H9 (cell line): ENCODE results near the gene ZNF611. TPM values are rescaled to one million over a fixed set of nuclear protein-coding genes. Genes with fewer than 3 reads are reported as not detected.
A peak's percentile ranks its signal among the peaks of the same experiment; 100 is the strongest.
"Not testable (repeated sequence)": the region's sequence is repeated elsewhere in the genome, so short reads cannot be mapped to it uniquely, and the experiment has no call there.

ENCODE experiments used
- DNase-seq: peaks from one replicate; pipeline ENCODE4 v3.0.0-alpha.2; 2017
- H2AFZ ChIP-seq: one replicate; pipeline ENCODE4 v1.6.1; 2013; ENCODE audit warnings: mild to moderate bottlenecking, low read length, control low read depth, moderate library complexity
- H2AK5ac ChIP-seq: 2 replicates; pipeline ENCODE4 v1.6.1; 2013; ENCODE audit warnings: low read length, control low read depth, mixed read lengths; ENCODE audit not compliant: insufficient read length
- H2BK120ac ChIP-seq: one replicate; pipeline ENCODE4 v1.6.1; 2013; ENCODE audit warnings: low read depth, mild to moderate bottlenecking, low read length, control low read depth, inconsistent platforms; ENCODE audit not compliant: poor library complexity, severe bottlenecking
- H2BK12ac ChIP-seq: 2 replicates; pipeline ENCODE4 v1.6.1; 2013; ENCODE audit warnings: low read length, control low read depth, mixed read lengths, low read depth; ENCODE audit not compliant: insufficient read length
- H2BK15ac ChIP-seq: 2 replicates; pipeline ENCODE4 v1.6.1; 2013; ENCODE audit warnings: low read depth, low read length, control low read depth
- H2BK20ac ChIP-seq: one replicate; pipeline ENCODE4 v1.6.1; 2013; ENCODE audit warnings: low read depth, mild to moderate bottlenecking, low read length, control low read depth, inconsistent platforms; ENCODE audit not compliant: poor library complexity, severe bottlenecking
- H2BK5ac ChIP-seq: 2 replicates; pipeline ENCODE4 v1.6.1; 2013; ENCODE audit warnings: low read length, control low read depth, mixed read lengths; ENCODE audit not compliant: insufficient read length
- H3K14ac ChIP-seq: 2 replicates; pipeline ENCODE4 v1.6.1; 2013; ENCODE audit warnings: low read length, control low read depth; ENCODE audit not compliant: insufficient read depth
- H3K18ac ChIP-seq: 2 replicates; pipeline ENCODE4 v1.6.1; 2013; ENCODE audit warnings: low read depth, mild to moderate bottlenecking, mixed read lengths, low read length, control low read depth; ENCODE audit not compliant: insufficient read length
- H3K23ac ChIP-seq: 2 replicates; pipeline ENCODE4 v1.6.1; 2013; ENCODE audit warnings: low read length, control low read depth, mixed read lengths, low read depth; ENCODE audit not compliant: insufficient read length
- H3K23me2 ChIP-seq: 2 replicates; pipeline ENCODE4 v1.6.1; 2013; ENCODE audit warnings: low read depth, mild to moderate bottlenecking, mixed read lengths, low read length, control low read depth; ENCODE audit not compliant: insufficient read length, poor library complexity, severe bottlenecking
- H3K27ac ChIP-seq: 2 replicates; pipeline ENCODE4 v1.5.1; 2013; ENCODE audit warnings: low read length, control low read depth, mixed read lengths, low read depth; ENCODE audit not compliant: insufficient read length
- H3K27me3 ChIP-seq: 2 replicates; pipeline ENCODE4 v1.6.1; 2013; ENCODE audit warnings: low read length, control low read depth, inconsistent platforms; ENCODE audit not compliant: insufficient read depth
- H3K4ac ChIP-seq: 2 replicates; pipeline ENCODE4 v1.6.1; 2013; ENCODE audit warnings: low read depth, mild to moderate bottlenecking, control low read depth, inconsistent platforms, low read length, moderate library complexity
- H3K4me1 ChIP-seq: 2 replicates; pipeline ENCODE4 v1.6.1; 2013; ENCODE audit warnings: low read length, control low read depth, inconsistent platforms; ENCODE audit not compliant: insufficient read depth
- H3K4me2 ChIP-seq: 2 replicates; pipeline ENCODE4 v1.6.1; 2013; ENCODE audit warnings: low read length, control low read depth, mixed read lengths; ENCODE audit not compliant: insufficient read length, insufficient read depth
- H3K56ac ChIP-seq: 2 replicates; pipeline ENCODE4 v1.6.1; 2013; ENCODE audit warnings: low read depth, mild to moderate bottlenecking, mixed read lengths, low read length, control low read depth; ENCODE audit not compliant: insufficient read length
- H3K79me1 ChIP-seq: 2 replicates; pipeline ENCODE4 v1.6.1; 2013; ENCODE audit warnings: low read depth, mild to moderate bottlenecking, moderate library complexity, low read length, control low read depth, inconsistent platforms; ENCODE audit not compliant: insufficient read depth, poor library complexity, severe bottlenecking
- H3K79me2 ChIP-seq: 2 replicates; pipeline ENCODE4 v1.6.1; 2013; ENCODE audit warnings: low read length, control low read depth, inconsistent platforms; ENCODE audit not compliant: insufficient read depth
- H3K9ac ChIP-seq: 2 replicates; pipeline ENCODE4 v1.6.1; 2013; ENCODE audit warnings: low read length, control low read depth, mixed read lengths; ENCODE audit not compliant: insufficient read length; ENCODE audit errors: extremely low read depth
- H3K9me3 ChIP-seq: one replicate; pipeline ENCODE4 v1.6.1; 2013; ENCODE audit warnings: low read depth, low read length, inconsistent platforms; ENCODE audit not compliant: control insufficient read depth
- H3T11ph ChIP-seq: one replicate; pipeline ENCODE4 v1.6.1; 2013; ENCODE audit warnings: mild to moderate bottlenecking, low read length, control low read depth, inconsistent platforms
- H4K20me1 ChIP-seq: one replicate; pipeline ENCODE4 v1.6.1; 2013; ENCODE audit not compliant: control insufficient read depth, insufficient read length, insufficient read depth
- H4K5ac ChIP-seq: 2 replicates; pipeline ENCODE4 v1.6.1; 2013; ENCODE audit warnings: low read depth, mild to moderate bottlenecking, mixed read lengths, low read length, control low read depth; ENCODE audit not compliant: insufficient read length
- H4K8ac ChIP-seq: replicated peaks from 2 replicates; pipeline ENCODE4 v1.6.1; 2013; ENCODE audit warnings: low read length, control low read depth, mixed read lengths, low read depth; ENCODE audit not compliant: insufficient read length
- H4K91ac ChIP-seq: 2 replicates; pipeline ENCODE4 v1.6.1; 2013; ENCODE audit warnings: low read depth, mild to moderate bottlenecking, moderate library complexity, mixed read lengths, low read length, control low read depth; ENCODE audit not compliant: insufficient read length
- H3K27ac Mint-ChIP-seq, 3 experiments: 2 replicates in 2 of 3; 3 replicates in 1 of 3; pipeline ENCODE4 v1.8.0; 2020 to 2021; ENCODE audit warnings: mixed read lengths in 3 of 3, mild to moderate bottlenecking in 1 of 3, moderate library complexity in 1 of 3
- H3K27me3 Mint-ChIP-seq: 2 replicates; pipeline ENCODE4 v1.8.0; 2021; ENCODE audit warnings: low read depth, mild to moderate bottlenecking, moderate library complexity, mixed read lengths
- H3K36me3 Mint-ChIP-seq, 3 experiments: 2 replicates in 2 of 3; 3 replicates in 1 of 3; pipeline ENCODE4 v1.8.0; 2020 to 2021; ENCODE audit warnings: low read depth in 3 of 3, mixed read lengths in 3 of 3; ENCODE audit not compliant: insufficient read depth in 1 of 3
- H3K4me1 Mint-ChIP-seq, 2 experiments: 2 replicates each; pipeline ENCODE4 v1.8.0; 2020; ENCODE audit warnings: mixed read lengths in 2 of 2
- H3K4me3 Mint-ChIP-seq, 2 experiments: 2 replicates in 1 of 2; 3 replicates in 1 of 2; pipeline ENCODE4 v1.8.0; 2020 to 2021; ENCODE audit warnings: mild to moderate bottlenecking in 2 of 2, mixed read lengths in 2 of 2, moderate library complexity in 1 of 2
- H3K9me3 Mint-ChIP-seq, 2 experiments: 2 replicates in 1 of 2; 3 replicates in 1 of 2; pipeline ENCODE4 v1.8.0; 2020; ENCODE audit warnings: mild to moderate bottlenecking in 2 of 2, mixed read lengths in 2 of 2, moderate library complexity in 1 of 2
- WGBS: extraction: QIAGEN DNeasy Blood & Tissue Kit; methylation state at CpG from one replicate; pipeline ENCODE4 v1.1.7; 2013; ENCODE audit warnings: missing lambda C conversion rate, low lambda C conversion rate, mixed read lengths; ENCODE audit not compliant: insufficient read length; ENCODE audit errors: extremely low coverage; 5-methylcytosine and 5-hydroxymethylcytosine counted together
- long read RNA-seq: library from polyadenylated mRNA; unstranded; transcript quantifications from one replicate; pipeline ENCODE4 v2.0.0, GENCODE V29; 2020
- total RNA-seq: library from RNA; stranded (reverse); gene quantifications from 2 replicates; pipeline ENCODE4 v1.2.1, GENCODE V29; 2021
- TF ChIP-seq, protein P1 (sequence below): fragments of 200-600 bp; sonication (generic); conservative IDR thresholded peaks from 3 replicates; pipeline ENCODE4 v1.8.0; 2021; ENCODE audit warnings: antibody characterized with exemption, mild to moderate bottlenecking

Gene ZNF611
- total RNA-seq: 25.1 and 25.6 TPM in 2 replicates
- long read RNA-seq, full-length matches to known transcripts: 15 of 42 reads
- long read RNA-seq, partial matches to known transcripts: 2 of 42 reads
- long read RNA-seq, other reads (novel, unspliced or antisense): 25 of 42 reads

DNA sequence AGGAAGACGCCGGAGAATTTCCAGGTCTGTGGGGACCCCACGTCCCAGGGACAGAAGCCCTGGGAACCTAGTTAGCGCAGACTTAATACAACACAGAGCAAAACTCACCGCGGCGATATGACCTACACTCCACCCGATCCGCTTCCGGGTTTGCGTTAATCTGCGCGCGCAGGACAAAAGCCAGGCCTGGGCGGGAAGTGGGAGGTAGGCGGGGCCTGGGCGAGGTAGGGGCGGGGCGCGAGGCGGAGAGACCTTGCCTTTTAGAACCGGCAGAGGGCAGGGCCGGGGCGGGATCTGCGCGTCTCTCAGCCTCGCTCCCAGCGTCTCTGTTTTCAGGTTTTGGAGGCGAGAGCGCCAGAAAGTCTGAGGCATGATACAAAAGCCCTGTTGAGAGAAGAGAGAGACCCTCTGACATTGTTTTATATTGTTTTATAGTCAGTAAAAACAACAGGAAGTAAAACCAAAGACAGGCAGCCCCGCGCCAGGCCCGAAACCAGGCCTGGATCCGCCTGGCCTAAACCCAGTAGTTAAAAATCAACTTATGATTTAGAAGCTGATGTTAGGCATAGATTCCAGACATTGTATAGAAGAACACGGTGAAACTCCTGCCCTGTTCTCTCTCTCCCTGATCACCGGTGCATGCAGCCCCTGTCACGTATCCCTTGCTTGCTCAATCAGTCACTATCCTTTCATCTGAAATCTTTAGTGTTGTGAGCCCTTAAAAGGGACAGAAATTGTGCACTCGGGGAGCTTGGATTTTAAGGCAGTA is at the start of gene ZNF611:
Gene ZNF611 (minus strand): TSS at position 152 of the 769 bp plus-strand sequence. CDS start 19,150 bp downstream, outside the sequence.
- Histone ChIP-seq H4K5ac (no peak within 1 kb of the TSS), H3K79me1 (no peaks in the 10 kb centered on the region), H3K18ac (peak within 1 kb of the TSS; percentile 48), H2BK15ac (no peak within 1 kb of the TSS), H3T11ph (no peak within 1 kb of the TSS), H3K27me3 (no peaks in the 10 kb centered on the region; the same call in 1 of the 2 replicates), H3K23ac (no peak within 1 kb of the TSS), H2AFZ (no peak within 1 kb of the TSS), H2BK12ac (no peak within 1 kb of the TSS), H3K4me1 (no peaks in the 10 kb centered on the region), H4K91ac (no peak within 1 kb of the TSS), H3K4me2 (peak within 1 kb of the TSS; percentile 53), H2BK120ac (no peak within 1 kb of the TSS), H3K56ac (no peak within 1 kb of the TSS), H3K23me2 (peaks cover 5% of the 10 kb centered on the region), H3K9me3 (no peaks in the 10 kb centered on the region), H4K8ac (no peak within 1 kb of the TSS), H3K79me2 (no peaks in the 10 kb centered on the region), H3K27ac (peak within 1 kb of the TSS; percentile 65), H2BK5ac (no peak within 1 kb of the TSS), H2AK5ac (no peak within 1 kb of the TSS), H3K9ac (peak within 1 kb of the TSS; percentile 73), H3K4ac (no peak within 1 kb of the TSS), H4K20me1 (no peaks in the 10 kb centered on the region), H3K14ac (peak within 1 kb of the TSS; percentile 47; the same call in 1 of the 2 replicates), H2BK20ac (no peak within 1 kb of the TSS)
- no CpG with 5 or more reads among the region's 38 CpGs for WGBS
- peak within 1 kb of the TSS; percentile 90 to 100 (median 93); a peak in 6 of 7 replicates for H3K27ac Mint-ChIP-seq
- peaks cover 29 to 36% of the 10 kb centered on the region in 2 experiments for H3K4me1 Mint-ChIP-seq
- TF ChIP-seq, protein P1, sequence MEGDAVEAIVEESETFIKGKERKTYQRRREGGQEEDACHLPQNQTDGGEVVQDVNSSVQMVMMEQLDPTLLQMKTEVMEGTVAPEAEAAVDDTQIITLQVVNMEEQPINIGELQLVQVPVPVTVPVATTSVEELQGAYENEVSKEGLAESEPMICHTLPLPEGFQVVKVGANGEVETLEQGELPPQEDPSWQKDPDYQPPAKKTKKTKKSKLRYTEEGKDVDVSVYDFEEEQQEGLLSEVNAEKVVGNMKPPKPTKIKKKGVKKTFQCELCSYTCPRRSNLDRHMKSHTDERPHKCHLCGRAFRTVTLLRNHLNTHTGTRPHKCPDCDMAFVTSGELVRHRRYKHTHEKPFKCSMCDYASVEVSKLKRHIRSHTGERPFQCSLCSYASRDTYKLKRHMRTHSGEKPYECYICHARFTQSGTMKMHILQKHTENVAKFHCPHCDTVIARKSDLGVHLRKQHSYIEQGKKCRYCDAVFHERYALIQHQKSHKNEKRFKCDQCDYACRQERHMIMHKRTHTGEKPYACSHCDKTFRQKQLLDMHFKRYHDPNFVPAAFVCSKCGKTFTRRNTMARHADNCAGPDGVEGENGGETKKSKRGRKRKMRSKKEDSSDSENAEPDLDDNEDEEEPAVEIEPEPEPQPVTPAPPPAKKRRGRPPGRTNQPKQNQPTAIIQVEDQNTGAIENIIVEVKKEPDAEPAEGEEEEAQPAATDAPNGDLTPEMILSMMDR: peak; percentile 75
- DNase-seq: peak; percentile 97
- peaks cover 0 to 8% (median 0%) of the 10 kb centered on the region in 3 experiments; a peak in 1 of 7 replicates for H3K36me3 Mint-ChIP-seq
- peaks cover 8% of the 10 kb centered on the region for H3K27me3 Mint-ChIP-seq
- H3K4me3 Mint-ChIP-seq: peak within 1 kb of the TSS; percentile 92
- H3K9me3 Mint-ChIP-seq: peaks cover 0 to 8% of the 10 kb centered on the region in 2 experiments; a peak in 4 of 5 replicates

DNA sequence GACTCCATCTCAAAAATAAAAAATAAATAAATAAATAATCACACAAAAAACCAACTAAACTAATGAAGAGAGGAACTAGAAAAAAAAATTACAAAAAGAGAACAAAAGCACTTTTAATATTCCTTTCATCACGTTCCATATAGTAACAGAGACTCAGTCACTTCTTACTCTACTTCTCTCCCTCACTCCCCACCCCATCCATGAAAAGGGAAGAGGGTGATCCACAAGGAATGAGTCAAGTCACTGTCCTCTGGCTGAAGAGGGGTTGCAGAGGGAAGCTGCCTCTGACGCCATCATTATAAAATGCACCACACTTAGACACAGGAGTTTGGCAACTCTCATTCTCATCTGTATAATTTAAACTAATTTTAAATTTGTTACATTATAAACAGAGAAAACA is 48.0 kb upstream of the ZNF611 start:
- H3K14ac ChIP-seq, H4K91ac ChIP-seq, H2BK12ac ChIP-seq, H4K20me1 ChIP-seq, H2BK20ac ChIP-seq, H2BK5ac ChIP-seq, H3K27me3 ChIP-seq, H4K5ac ChIP-seq, H2BK120ac ChIP-seq, H3K27ac Mint-ChIP-seq, H3T11ph ChIP-seq, H3K4me2 ChIP-seq, H3K27ac ChIP-seq, H3K56ac ChIP-seq, H3K4ac ChIP-seq, DNase-seq, H3K9ac ChIP-seq, H3K79me1 ChIP-seq, H2BK15ac ChIP-seq, H3K9me3 ChIP-seq, H3K4me3 Mint-ChIP-seq, H4K8ac ChIP-seq, H3K4me1 ChIP-seq, H2AFZ ChIP-seq, H3K36me3 Mint-ChIP-seq, H3K9me3 Mint-ChIP-seq, H2AK5ac ChIP-seq, H3K79me2 ChIP-seq, H3K18ac ChIP-seq, H3K23ac ChIP-seq: not testable (repeated sequence)
- Mint-ChIP-seq H3K4me1 (peaks cover 13 to 15% of the 10 kb centered on the region in 2 experiments), H3K27me3 (peaks cover 25% of the 10 kb centered on the region)
- no CpG with 5 or more reads among the region's 2 CpGs for WGBS
- peaks cover 13% of the 10 kb centered on the region for H3K23me2 ChIP-seq
